ENCODE measurements around the gene BHLHE40.
"Not testable (repeated sequence)": the region's sequence is repeated elsewhere in the genome, so short reads cannot be mapped to it uniquely, and the experiment has no call there.

The BHLHE40 gene

GRCh38 chr3:4979428-4980228 is at the start of gene BHLHE40:
TSS of gene BHLHE40 (plus strand) at chr3:4979437. CDS start at chr3:4979719, 282 bp downstream.
- no peak for DNase-seq

- DNase-seq: no peak
Observed at GRCh38 chr3:4930501-4930900, 48.7 kb upstream of the BHLHE40 start.

- DNase-seq: no peak
Observed at GRCh38 chr3:4934050-4934449, 45.2 kb upstream of the BHLHE40 start.

- DNase-seq: no peak
Observed at GRCh38 chr3:4935347-4935746, 43.9 kb upstream of the BHLHE40 start.

DNA sequence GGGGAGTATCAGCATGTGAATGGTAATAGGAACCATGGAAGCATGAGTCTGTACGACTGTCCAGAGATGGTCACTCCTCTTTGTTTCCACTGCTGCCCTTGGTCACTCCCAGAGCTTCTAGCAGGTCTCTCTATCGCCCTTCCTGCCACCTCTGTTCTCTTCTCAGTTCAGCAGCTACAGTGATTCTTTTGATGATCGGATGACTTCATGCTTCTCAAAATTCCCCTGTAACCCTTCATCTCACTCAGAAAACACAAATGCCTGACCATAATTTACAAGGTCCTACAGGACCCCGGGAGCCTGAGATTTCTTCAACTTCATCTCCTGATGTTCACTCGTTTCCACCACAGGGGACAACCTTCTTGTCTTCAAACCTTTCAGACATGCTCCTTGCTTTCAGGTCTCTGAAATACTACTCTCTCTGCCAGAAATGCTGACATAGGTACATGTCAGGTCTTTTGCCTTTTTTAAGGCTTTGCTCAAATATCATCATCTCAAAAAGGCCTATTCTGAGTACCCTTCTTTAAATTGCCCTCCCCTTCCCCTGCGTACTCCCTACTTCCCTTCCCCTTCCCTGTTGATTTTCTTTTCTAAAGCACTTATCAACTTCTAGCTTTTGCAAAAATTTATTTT is 42.1 kb upstream of the BHLHE40 start:
- no peak for DNase-seq

GRCh38 chr3:4938281-4938982 is 40.8 kb upstream of the BHLHE40 start:
- no peak for DNase-seq

DNA sequence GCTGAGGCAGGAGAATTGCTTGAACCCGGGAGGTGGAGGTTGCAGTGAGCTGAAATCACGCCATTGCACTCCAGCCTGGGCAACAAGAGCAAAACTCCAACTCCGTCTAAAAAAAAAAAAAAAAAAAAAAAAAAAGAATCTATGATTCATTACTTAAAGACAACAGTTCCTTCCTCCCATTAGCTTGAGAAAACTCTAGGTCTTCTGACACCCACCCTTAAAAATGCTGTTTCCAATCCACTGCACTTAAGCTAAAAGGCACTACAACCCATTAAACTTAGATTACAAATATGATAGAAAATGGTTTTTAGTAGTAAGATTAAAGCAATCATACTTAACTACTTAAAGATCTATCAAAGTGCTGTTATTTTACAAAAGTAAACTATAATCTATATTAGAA is 40.0 kb upstream of the BHLHE40 start:
- DNase-seq: no peak

DNA sequence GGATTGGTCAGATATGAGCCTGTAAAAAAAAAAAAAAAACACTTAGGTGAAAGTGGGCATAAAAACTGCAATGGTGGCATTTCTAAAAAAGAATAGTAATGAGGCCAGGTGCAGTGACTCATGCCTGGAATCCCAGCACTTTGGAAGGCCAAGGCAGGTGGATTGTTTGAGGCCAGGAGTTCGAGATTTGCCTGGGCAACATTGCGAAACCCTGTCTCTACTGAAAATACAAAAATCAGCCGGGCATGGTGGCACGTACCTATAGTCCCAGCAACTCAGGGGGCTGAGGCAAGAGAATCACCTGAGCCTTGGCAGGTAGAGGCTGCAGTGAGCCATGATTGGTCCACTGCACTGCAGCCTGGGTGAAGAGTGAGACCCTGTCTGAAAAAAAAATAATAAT is 38.3 kb upstream of the BHLHE40 start:
- DNase-seq: no peak

- no peak for DNase-seq
Observed at GRCh38 chr3:4943549-4943948, 35.7 kb upstream of the BHLHE40 start.

GRCh38 chr3:4945324-4945723 is 33.9 kb upstream of the BHLHE40 start:
- DNase-seq: no peak

GRCh38 chr3:4947028-4947427 is 32.2 kb upstream of the BHLHE40 start:
- DNase-seq: no peak

DNA sequence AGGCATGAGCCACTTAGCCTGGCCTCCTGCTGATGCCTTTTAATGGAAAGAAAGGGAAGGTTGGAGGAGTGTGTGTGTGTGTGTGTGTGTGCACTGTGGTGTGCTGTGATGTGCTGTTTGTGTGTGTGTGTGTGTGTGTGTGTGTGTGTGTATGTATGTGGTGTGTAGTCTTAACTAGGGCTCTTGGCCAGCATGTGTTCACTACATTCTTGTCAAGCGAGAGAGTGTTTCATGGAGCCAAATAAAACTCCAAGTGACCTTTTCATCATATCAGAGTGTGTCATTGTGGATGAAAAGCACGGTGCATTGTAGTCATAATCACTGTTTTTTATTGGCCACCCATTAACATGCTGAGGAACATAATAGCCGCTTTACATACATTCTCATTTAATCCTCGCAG is 30.8 kb upstream of the BHLHE40 start:
- DNase-seq: no peak

DNA sequence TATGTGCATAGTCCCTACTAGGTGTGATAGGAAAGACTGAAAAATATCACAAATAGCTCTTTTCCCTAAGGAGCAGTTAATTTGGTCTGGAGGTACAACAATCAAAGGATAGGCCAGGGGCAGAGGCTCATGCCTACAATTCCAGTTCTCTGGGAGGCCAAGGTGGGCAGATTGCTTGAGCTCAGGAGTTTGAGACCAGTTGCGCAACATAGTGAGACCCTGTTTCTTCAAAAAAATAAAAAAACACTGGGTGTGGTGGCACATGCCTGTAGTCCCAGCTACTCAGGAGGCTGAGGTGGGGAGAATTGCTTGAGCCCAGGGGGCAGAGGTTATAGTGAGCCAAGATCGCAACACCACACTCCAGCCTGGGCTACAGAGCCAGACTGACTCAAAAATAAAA is 30.2 kb upstream of the BHLHE40 start:
- DNase-seq: no peak

- no peak for DNase-seq
Observed at GRCh38 chr3:4949659-4950058, 29.6 kb upstream of the BHLHE40 start.

- DNase-seq: no peak
Observed at GRCh38 chr3:4950351-4950784, 28.9 kb upstream of the BHLHE40 start.

DNA sequence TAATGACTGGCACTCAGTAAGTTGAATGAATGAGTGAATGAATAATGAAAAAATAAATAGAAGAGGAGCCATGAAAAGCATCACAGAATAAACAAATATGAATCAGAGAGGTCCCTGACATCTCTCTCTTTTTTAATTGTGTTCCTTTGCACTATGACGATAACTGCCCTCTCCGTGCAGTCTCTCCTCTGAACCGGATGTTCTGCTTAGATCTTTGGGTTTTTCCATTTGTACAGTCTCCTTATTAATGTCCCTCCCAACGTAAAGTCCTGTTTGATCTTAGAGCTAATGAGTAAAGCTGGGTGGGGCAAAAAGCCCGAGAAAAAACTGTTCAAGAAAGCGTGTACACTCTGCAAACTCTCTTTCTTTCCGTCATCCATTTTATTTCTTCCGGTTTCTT is 28.3 kb upstream of the BHLHE40 start:
- DNase-seq: no peak

DNA sequence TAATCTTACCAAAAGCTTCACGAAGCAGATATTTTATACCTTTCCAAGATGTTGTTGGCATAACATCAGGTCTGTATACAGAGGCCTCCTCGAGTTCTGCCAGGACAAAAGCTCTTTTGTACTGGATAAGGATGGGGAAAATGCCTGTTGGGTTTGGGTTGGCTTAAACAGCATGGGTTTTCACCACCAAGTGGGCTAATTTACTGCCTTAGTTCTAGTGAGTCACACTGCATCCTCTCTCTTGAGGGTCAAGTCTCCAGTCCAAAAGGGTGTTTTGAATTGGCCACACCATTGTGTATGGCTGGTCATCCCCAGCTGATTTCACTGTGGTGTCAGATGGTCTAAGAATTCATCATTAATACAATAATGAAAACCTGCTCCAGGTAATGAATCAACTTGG is 26.1 kb upstream of the BHLHE40 start:
- DNase-seq: no peak

DNA sequence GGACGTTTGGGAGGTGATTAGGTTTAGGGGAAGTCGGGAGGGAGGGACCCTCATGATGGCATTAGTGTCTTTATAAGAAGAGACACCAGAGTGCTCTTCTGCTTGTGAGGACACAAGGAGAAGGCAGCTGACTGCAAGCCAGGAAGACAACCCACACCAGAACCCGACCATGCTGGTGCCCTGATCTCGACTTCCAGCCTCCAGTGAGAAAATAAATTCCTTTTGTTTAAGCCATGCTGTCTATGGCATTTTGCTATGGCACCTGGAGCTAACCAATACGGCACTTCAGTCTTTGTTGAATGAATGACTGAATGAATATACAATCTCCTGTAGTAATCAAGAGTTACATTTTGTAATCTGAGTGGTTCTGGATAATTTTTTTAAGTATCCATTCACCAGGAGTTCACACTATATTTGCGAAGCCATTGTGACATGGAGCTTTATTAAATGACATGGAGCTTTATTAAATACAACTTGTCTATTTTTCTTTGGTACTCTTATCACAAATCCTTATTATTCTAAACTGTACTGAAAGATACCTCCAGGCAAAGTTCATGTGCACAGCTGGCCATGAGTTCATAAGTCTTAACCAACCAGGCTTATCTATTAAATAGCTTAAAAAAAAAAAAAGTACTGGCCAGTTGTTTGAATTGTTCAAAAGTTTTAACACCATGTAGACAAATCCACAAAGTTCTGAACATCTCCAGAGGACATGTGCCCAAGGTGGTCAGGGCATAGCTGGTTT is 24.8 kb upstream of the BHLHE40 start:
- DNase-seq: no peak

DNA sequence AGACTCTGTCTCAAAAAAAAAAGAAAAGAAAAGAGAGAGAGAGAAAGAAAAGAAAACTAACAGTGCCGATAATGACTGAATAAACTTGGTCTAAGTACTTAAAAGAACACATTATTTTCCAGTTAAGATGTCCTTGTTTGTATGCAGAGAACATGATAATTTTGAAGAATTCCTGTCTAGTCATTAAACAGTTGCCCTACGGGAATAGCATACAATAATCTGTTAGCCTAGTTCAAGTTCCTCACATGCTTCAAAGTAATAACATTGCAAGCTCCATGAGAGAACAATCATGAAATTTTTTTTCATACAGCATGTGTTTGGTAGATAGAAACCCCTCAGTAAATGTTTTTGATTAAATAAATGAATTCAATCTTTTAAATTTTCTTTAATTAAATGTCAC is 23.1 kb upstream of the BHLHE40 start:
- no peak for DNase-seq

DNA sequence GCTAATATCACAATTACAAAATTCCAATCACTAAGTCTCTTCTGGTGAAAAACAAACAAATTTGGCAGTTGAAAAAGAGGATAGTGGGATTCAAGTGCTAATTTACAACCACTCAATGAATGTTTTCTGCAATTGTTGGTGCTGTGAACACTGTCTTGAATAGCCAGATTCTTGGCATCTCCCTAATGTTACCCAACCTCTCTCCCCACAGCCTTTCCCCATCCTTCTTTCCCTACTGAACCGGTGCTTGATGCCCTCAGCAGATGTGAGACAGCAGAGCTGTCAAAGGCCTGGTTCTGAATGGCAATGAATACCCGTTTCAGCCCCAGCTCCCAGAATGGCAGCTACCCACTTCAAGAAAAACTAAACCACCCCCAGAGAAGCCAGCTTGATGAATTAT is 22.5 kb upstream of the BHLHE40 start:
- DNase-seq: no peak

DNA sequence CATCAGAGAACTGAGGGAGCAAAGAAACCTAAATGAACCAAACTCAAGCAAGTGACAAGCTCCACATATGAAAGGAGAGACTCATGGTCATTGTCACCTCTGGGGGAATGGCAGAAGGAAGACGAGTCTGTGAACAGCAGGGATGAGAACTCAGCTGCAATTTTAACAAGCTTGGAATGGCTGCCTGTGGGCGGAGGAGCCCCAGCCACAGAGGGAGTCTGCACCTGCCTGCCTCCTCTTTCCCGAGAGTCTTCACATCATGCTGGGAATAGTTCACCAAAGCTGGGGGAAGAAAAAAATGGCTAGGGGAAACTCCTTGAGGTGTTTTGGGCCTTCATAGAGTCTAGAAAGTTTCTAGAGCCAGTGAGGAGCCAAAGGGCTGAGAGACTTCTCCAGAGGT is 21.3 kb upstream of the BHLHE40 start:
- no peak for DNase-seq

DNA sequence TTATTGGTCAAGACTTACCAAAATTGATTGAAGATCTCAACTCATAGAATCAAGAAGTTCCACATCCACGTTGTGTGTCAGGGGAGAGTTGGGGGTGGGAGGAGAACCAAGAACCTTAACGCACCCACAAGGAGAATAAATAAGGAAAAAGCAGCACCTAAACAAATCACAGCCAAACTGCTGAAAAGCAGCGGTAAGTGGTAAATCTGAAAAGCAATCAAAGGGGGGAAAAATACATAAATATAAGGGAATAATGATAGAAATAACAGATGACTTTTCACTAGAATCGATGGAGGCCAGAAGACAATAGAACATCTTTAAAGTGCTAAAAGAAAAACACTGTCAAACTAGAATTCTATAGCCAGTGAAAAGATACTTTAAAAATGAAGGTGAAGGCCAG is 20.1 kb upstream of the BHLHE40 start:
- DNase-seq: no peak

GRCh38 chr3:4961865-4962264 is 17.4 kb upstream of the BHLHE40 start:
- not testable (repeated sequence) for DNase-seq
